ENCODE data around the gene DLX1. TPM values are rescaled to one million over a fixed set of nuclear protein-coding genes. Genes with fewer than 3 reads are reported as not detected.
A peak's percentile ranks its signal among the peaks of the same experiment; 100 is the strongest.

Gene DLX1
- total RNA-seq, 1 experiment from 2014 or later, result 7.6 TPM

DNA sequence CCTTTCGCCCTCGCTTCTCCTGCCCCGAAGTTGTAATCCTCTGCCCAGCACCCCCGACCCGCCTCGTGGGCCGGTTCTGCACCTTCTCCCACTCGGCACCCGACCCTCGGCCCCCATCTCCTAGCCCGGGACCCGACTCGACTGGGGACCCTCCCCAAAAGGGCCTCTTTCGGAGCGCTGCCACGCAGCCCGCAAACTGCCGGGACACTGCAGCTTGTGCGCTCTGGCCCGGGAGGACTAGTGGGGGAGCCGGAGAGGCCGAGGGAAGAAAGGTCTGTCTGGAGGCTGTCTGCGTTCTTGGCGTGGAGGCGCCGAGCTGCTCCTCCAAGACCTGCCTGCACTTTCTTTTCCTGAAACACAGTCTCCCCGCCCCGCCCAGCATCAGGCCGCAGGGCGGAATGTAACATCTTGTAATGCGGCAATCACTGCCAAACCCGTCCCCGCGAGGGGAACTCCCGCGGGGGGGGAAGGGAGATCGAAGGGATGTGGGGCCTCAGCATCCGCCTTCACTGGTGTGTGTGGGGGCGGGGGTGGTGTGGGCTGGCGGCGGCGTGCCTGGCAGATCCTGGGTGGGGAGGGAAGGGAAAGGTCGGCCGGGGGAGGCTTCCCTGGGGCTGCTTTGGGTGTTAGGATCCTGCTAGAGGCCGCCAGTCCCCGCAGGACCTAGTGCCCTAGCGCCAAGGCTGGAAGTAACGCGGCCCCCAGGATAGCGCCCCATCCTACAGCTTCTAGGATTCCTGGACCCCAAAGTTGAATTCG, 10.0 kb downstream of the DLX1 start:
- Histone ChIP-seq H2AFZ (ENCODE audit: low read length) (peak overlapping the region; percentile 97), H3K27me3 (ENCODE audit: low read length) (no peaks in the 10 kb centered on the region), H4K20me1 (ENCODE audit: low read length) (no peaks in the 10 kb centered on the region), H3K9me2 (replicated peaks; ENCODE audit: low read length) (no peaks in the 10 kb centered on the region), H3K4me2 (ENCODE audit: low read length) (peak overlapping the region; percentile 100), H3K4me3 (ENCODE audit: low read length) (peak overlapping the region; percentile 97), H3K27ac (ENCODE audit: low read length) (peak overlapping the region; percentile 93), H3K9ac (ENCODE audit: low read length) (peak overlapping the region; percentile 90), H3K9me3 (ENCODE audit: low read length) (no peaks in the 10 kb centered on the region), H3F3A (ENCODE audit: low read length, unreplicated experiment) (peaks cover 6% of the 10 kb centered on the region), H3K4me1 (ENCODE audit: insufficient read depth, low read length) (peaks cover 31% of the 10 kb centered on the region), H3K79me2 (ENCODE audit: low read length) (no peaks in the 10 kb centered on the region), H3K36me3 (ENCODE audit: low read depth, low read length) (no peaks in the 10 kb centered on the region)
- no peak for TF ChIP-seq CTCF (conservative IDR thresholded peaks at IDR 0.05; ENCODE audit: low read depth, low read length)
- TF ChIP-seq EZH2phosphoT487 (IDR thresholded peaks at IDR 0.05; ENCODE audit: borderline replicate concordance, low read length), result no peak
- no peak for TF ChIP-seq EZH2 (IDR thresholded peaks at IDR 0.05; ENCODE audit: low read length, unreplicated experiment)
- intact Hi-C loops (cut with micrococcal nuclease), result loop anchor here (2.0 kb wide), 2 partner anchors 57 to 95 kb away; no protein-coding TSS in a partner anchor
- BruUV-seq (replicated peaks), result no TSS peak
- ChIA-PET CTCF (interaction anchor here (0.6 to 0.7 kb wide), 2 partner anchors 137 to 173 kb away, joined by 3 to 4 read pairs; partner anchors contain the start of gene HAT1), POLR2A (ENCODE audit: unreplicated experiment) (no interaction called here)
- ATAC-seq, result peak; percentile 47
- DNase-seq, result peak; percentile 91

- DNase-seq, result peak; percentile 60
- Histone ChIP-seq H3F3A (ENCODE audit: low read length, unreplicated experiment) (peaks cover 6% of the 10 kb centered on the region), H3K27ac (ENCODE audit: low read length) (peak overlapping the region; percentile 93), H3K27me3 (ENCODE audit: low read length) (no peaks in the 10 kb centered on the region), H3K9me2 (replicated peaks; ENCODE audit: low read length) (no peaks in the 10 kb centered on the region), H4K20me1 (ENCODE audit: low read length) (no peaks in the 10 kb centered on the region), H3K4me2 (ENCODE audit: low read length) (peak overlapping the region; percentile 100), H3K9me3 (ENCODE audit: low read length) (no peaks in the 10 kb centered on the region), H3K9ac (ENCODE audit: low read length) (peak overlapping the region; percentile 90), H3K4me3 (ENCODE audit: low read length) (peak overlapping the region; percentile 97), H2AFZ (ENCODE audit: low read length) (peak overlapping the region; percentile 97), H3K36me3 (ENCODE audit: low read depth, low read length) (no peaks in the 10 kb centered on the region), H3K4me1 (ENCODE audit: insufficient read depth, low read length) (peaks cover 31% of the 10 kb centered on the region), H3K79me2 (ENCODE audit: low read length) (no peaks in the 10 kb centered on the region)
- intact Hi-C loops (cut with micrococcal nuclease), result loop anchor here (2.0 kb wide), 2 partner anchors 57 to 95 kb away; no protein-coding TSS in a partner anchor
- no peak for TF ChIP-seq EZH2phosphoT487 (IDR thresholded peaks at IDR 0.05; ENCODE audit: borderline replicate concordance, low read length)
- no peak for TF ChIP-seq EZH2 (IDR thresholded peaks at IDR 0.05; ENCODE audit: low read length, unreplicated experiment)
- TF ChIP-seq CTCF (conservative IDR thresholded peaks at IDR 0.05; ENCODE audit: low read depth, low read length), result peak; percentile 59
- peak; percentile 5 for ATAC-seq
- ChIA-PET POLR2A (ENCODE audit: unreplicated experiment) (interaction anchor here (0.6 to 0.8 kb wide), 2 partner anchors 11 to 17 kb away, joined by 3 to 5 read pairs; partner anchors contain the start of gene DLX1), CTCF (interaction anchor here (0.6 to 0.7 kb wide), 2 partner anchors 138 to 174 kb away, joined by 3 to 4 read pairs; partner anchors contain the start of gene HAT1)
- TSS peak; percentile 84 for BruUV-seq (replicated peaks)
Observed at GRCh38 chr2:172095905-172096625, 10.8 kb downstream of the DLX1 start.

Measured in PC-3 (cell line).